Breast epithelium (tissue), 3 donors: ENCODE measurements around the gene ASMTL.

Source experiments
- CTCF ChIP-seq, 3 donors: fragments of 450-650 bp; IDR thresholded peaks; one replicate each; pipeline ENCODE4 v1.5.1; 2016 to 2017; ENCODE audit warnings: antibody characterized with exemption in 3 of 3, mild to moderate bottlenecking in 3 of 3, moderate library complexity in 3 of 3
- POLR2A ChIP-seq: fragments of 450-650 bp; IDR thresholded peaks from one replicate; pipeline ENCODE4 v1.6.1; 2016; ENCODE audit warnings: antibody characterized with exemption, mild to moderate bottlenecking, moderate library complexity

DNA sequence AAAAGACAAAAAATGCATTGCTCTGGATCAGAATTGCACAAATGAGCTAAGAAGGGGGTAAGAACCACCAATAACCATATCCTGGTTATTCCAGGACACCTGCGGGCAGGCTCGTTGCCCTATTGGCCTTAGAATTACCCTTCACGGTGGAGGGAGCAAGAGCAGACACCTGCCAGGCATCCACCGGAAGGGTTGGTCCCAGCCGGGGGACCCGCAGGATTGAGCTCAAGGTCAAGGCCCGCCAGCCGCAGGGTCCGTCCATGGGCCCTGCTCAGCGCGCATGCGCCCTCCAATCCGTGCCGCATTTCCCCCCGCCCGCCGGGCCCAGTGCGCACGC, 61.4 kb downstream of the ASMTL start:
- TF ChIP-seq CTCF (IDR thresholded peaks at IDR 0.05), result no peak
- TF ChIP-seq POLR2A, result no peak
